HG03558 (cell line): ENCODE data around the gene DNAJB8.

ENCODE experiments used
- ATAC-seq: cut with Tn5 transposase; IDR thresholded peaks from one replicate; pipeline ENCODE4 v1.9.1; 2021; ENCODE audit warnings: moderate number of reproducible peaks; ENCODE audit not compliant: unreplicated experiment; ENCODE audit errors: extremely low read depth

Gene DNAJB8

GRCh38 chr3:128415773-128416577 lies 50.7 kb downstream of the DNAJB8 start:
- ATAC-seq, result no peak

GRCh38 chr3:128415200-128415772 lies 51.4 kb downstream of the DNAJB8 start:
- no peak for ATAC-seq

GRCh38 chr3:128413413-128414205 lies 53.1 kb downstream of the DNAJB8 start:
- ATAC-seq, result no peak

- no peak for ATAC-seq
Observed at GRCh38 chr3:128413003-128413370, 53.7 kb downstream of the DNAJB8 start.
